Measurements from ENCODE around the gene PDE1C.

The PDE1C gene

GRCh38 chr7:31982962-31983361, 87.2 kb downstream of the PDE1C start:
- DNase-seq = no peak
- H3K23ac ChIP-seq (ENCODE audit: low read length in 2 of 2) = no peak overlapping the region
- H3K27me3 ChIP-seq (ENCODE audit: control insufficient read depth in 1 of 2, insufficient read depth in 1 of 2, low read length in 2 of 2) = no peaks in the 10 kb centered on the region
- H3K36me3 ChIP-seq (ENCODE audit: control insufficient read depth in 1 of 2, insufficient read depth in 2 of 2, low read depth in 1 of 2, low read length in 2 of 2) = peaks cover 0 to 3% of the 10 kb centered on the region in 2 experiments
- H2BK15ac ChIP-seq (ENCODE audit: low read depth, poor library complexity, severe bottlenecking) = no peak overlapping the region
- no peaks in the 10 kb centered on the region for H3K9me3 ChIP-seq (ENCODE audit: control insufficient read depth, low read length)
- H2BK5ac ChIP-seq (ENCODE audit: low read depth, low read length, poor library complexity, severe bottlenecking) = no peak overlapping the region
- 74% methylated on average over 1 of the region's 1 CpG for WGBS
- H3K4me1 ChIP-seq (ENCODE audit: control insufficient read depth, insufficient read depth, low read depth, low read length) = peaks cover 7% of the 10 kb centered on the region
- no peak overlapping the region for H3K18ac ChIP-seq (ENCODE audit: low read depth in 1 of 2, low read length in 2 of 2)
- H2BK12ac ChIP-seq (ENCODE audit: low read length in 2 of 2) = no peak overlapping the region
- no peak overlapping the region for H3K27ac ChIP-seq (ENCODE audit: low read length, poor library complexity, severe bottlenecking)
- no peak overlapping the region for H3K4me3 ChIP-seq (ENCODE audit: insufficient read depth in 1 of 2, low read depth in 1 of 2, low read length in 2 of 2)
- H4K8ac ChIP-seq (ENCODE audit: low read length) = no peak overlapping the region
- H2BK120ac ChIP-seq (ENCODE audit: low read depth, low read length) = no peak overlapping the region
- H3K14ac ChIP-seq (ENCODE audit: low read length in 2 of 2) = no peak overlapping the region
- no peak overlapping the region for H3K9ac ChIP-seq (ENCODE audit: low read length)
- peaks cover 28% of the 10 kb centered on the region for H3K79me1 ChIP-seq (replicated peaks; ENCODE audit: low read length, poor library complexity, severe bottlenecking)
- no peak overlapping the region for H3K4me2 ChIP-seq (ENCODE audit: low read length, poor library complexity, severe bottlenecking)
- no peak overlapping the region for H2AK5ac ChIP-seq (ENCODE audit: low read length, severe bottlenecking)
- no peak overlapping the region for H2AFZ ChIP-seq (ENCODE audit: low read depth, low read length)
- H3K4ac ChIP-seq (ENCODE audit: low read depth in 1 of 2, low read length in 2 of 2) = no peak overlapping the region
- H4K91ac ChIP-seq (ENCODE audit: low read length) = no peak overlapping the region

DNA sequence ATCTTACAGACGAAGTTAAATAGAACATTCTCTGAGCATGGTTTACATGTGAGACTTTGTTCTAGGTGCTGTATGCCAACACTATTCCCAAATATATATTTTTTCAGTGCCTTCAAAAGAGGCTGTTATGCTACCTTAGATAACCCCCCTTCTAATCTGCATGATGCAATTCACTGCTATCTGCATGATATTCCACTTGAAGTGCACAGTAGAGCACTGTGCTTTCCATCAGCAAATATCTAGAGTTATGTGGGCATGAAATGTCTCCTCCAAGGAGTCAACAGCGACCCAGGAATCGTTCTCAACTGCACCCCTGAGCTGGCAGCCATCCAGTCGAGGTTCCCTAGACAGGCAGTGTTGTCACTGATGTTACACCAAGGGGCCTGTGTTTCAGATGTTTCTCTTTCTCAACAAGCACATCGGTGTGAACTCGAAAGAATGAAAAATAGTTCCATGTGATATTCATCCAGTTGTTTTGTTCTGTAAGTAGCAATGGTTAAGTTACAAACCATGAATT, 88.3 kb downstream of the PDE1C start:
- Histone ChIP-seq H3K14ac (ENCODE audit: low read length in 2 of 2) (no peak overlapping the region), H2BK120ac (ENCODE audit: low read depth, low read length) (no peak overlapping the region), H2AFZ (ENCODE audit: low read depth, low read length) (no peak overlapping the region), H3K4me3 (ENCODE audit: insufficient read depth in 1 of 2, low read depth in 1 of 2, low read length in 2 of 2) (no peak overlapping the region), H3K36me3 (ENCODE audit: control insufficient read depth in 1 of 2, insufficient read depth in 2 of 2, low read depth in 1 of 2, low read length in 2 of 2) (peaks cover 3% of the 10 kb centered on the region in 2 experiments), H4K8ac (ENCODE audit: low read length) (peak overlapping the region; percentile 29), H2AK5ac (ENCODE audit: low read length, severe bottlenecking) (no peak overlapping the region), H2BK12ac (ENCODE audit: low read length in 2 of 2) (peak overlapping the region in 1 of 2 experiments; percentile 78), H3K18ac (ENCODE audit: low read depth in 1 of 2, low read length in 2 of 2) (peak overlapping the region in 1 of 2 experiments; percentile 47), H4K91ac (ENCODE audit: low read length) (no peak overlapping the region), H3K4me2 (ENCODE audit: low read length, poor library complexity, severe bottlenecking) (no peak overlapping the region), H3K27me3 (ENCODE audit: control insufficient read depth in 1 of 2, insufficient read depth in 1 of 2, low read length in 2 of 2) (no peaks in the 10 kb centered on the region), H3K27ac (ENCODE audit: low read length, poor library complexity, severe bottlenecking) (no peak overlapping the region), H3K4ac (ENCODE audit: low read depth in 1 of 2, low read length in 2 of 2) (no peak overlapping the region), H3K23ac (ENCODE audit: low read length in 2 of 2) (no peak overlapping the region), H3K9me3 (ENCODE audit: control insufficient read depth, low read length) (peaks cover 7% of the 10 kb centered on the region), H3K9ac (ENCODE audit: low read length) (no peak overlapping the region), H3K79me1 (replicated peaks; ENCODE audit: low read length, poor library complexity, severe bottlenecking) (peaks cover 27% of the 10 kb centered on the region), H2BK15ac (ENCODE audit: low read depth, poor library complexity, severe bottlenecking) (no peak overlapping the region), H3K4me1 (ENCODE audit: control insufficient read depth, insufficient read depth, low read depth, low read length) (peaks cover 5% of the 10 kb centered on the region), H2BK5ac (ENCODE audit: low read depth, low read length, poor library complexity, severe bottlenecking) (no peak overlapping the region)
- WGBS = 78% methylated on average over 3 of the region's 6 CpGs
- no peak for DNase-seq

- H3K23ac ChIP-seq (ENCODE audit: low read length in 2 of 2) = no peak overlapping the region
- H3K4me1 ChIP-seq (ENCODE audit: control insufficient read depth, insufficient read depth, low read depth, low read length) = peaks cover 5% of the 10 kb centered on the region
- no peak overlapping the region for H3K4me2 ChIP-seq (ENCODE audit: low read length, poor library complexity, severe bottlenecking)
- H2AK5ac ChIP-seq (ENCODE audit: low read length, severe bottlenecking) = no peak overlapping the region
- no CpG with 5 or more reads among the region's 1 CpG for WGBS
- H2BK5ac ChIP-seq (ENCODE audit: low read depth, low read length, poor library complexity, severe bottlenecking) = no peak overlapping the region
- no peaks in the 10 kb centered on the region for H3K27me3 ChIP-seq (ENCODE audit: control insufficient read depth in 1 of 2, insufficient read depth in 1 of 2, low read length in 2 of 2)
- no peak overlapping the region for H3K4ac ChIP-seq (ENCODE audit: low read depth in 1 of 2, low read length in 2 of 2)
- no peak overlapping the region for H4K91ac ChIP-seq (ENCODE audit: low read length)
- H2BK12ac ChIP-seq (ENCODE audit: low read length in 2 of 2) = no peak overlapping the region
- peaks cover 32% of the 10 kb centered on the region for H3K79me1 ChIP-seq (replicated peaks; ENCODE audit: low read length, poor library complexity, severe bottlenecking)
- H3K4me3 ChIP-seq (ENCODE audit: insufficient read depth in 1 of 2, low read depth in 1 of 2, low read length in 2 of 2) = no peak overlapping the region
- H3K9ac ChIP-seq (ENCODE audit: low read length) = no peak overlapping the region
- no peak overlapping the region for H2BK15ac ChIP-seq (ENCODE audit: low read depth, poor library complexity, severe bottlenecking)
- H3K27ac ChIP-seq (ENCODE audit: low read length, poor library complexity, severe bottlenecking) = no peak overlapping the region
- H3K9me3 ChIP-seq (ENCODE audit: control insufficient read depth, low read length) = peaks cover 7% of the 10 kb centered on the region
- no peak for DNase-seq
- no peak overlapping the region for H2AFZ ChIP-seq (ENCODE audit: low read depth, low read length)
- peaks cover 3% of the 10 kb centered on the region in 2 experiments for H3K36me3 ChIP-seq (ENCODE audit: control insufficient read depth in 1 of 2, insufficient read depth in 2 of 2, low read depth in 1 of 2, low read length in 2 of 2)
- no peak overlapping the region for H3K18ac ChIP-seq (ENCODE audit: low read depth in 1 of 2, low read length in 2 of 2)
- H4K8ac ChIP-seq (ENCODE audit: low read length) = no peak overlapping the region
- no peak overlapping the region for H3K14ac ChIP-seq (ENCODE audit: low read length in 2 of 2)
- H2BK120ac ChIP-seq (ENCODE audit: low read depth, low read length) = no peak overlapping the region
Measured at GRCh38 chr7:31979690-31980330, 90.4 kb downstream of the PDE1C start.

DNA sequence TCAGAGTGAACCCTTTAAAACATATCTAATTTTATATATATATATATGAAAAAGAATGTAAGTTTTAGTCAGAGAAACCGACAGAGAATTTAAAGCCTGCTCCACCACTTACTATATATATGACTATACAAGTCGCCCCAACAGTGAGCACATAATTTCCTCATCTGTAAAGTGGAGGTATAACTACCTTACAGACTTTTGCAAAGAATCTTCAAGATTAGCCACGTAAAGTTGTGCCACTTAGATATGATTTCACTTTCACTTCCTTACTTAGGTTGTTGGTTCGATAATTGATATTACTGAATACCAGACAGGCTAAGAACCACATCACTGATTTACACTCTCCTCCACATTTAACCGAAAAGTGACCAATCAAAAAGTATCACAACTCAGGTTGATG, 94.7 kb downstream of the PDE1C start:
- no peak overlapping the region for H3K27ac ChIP-seq (ENCODE audit: low read length, poor library complexity, severe bottlenecking)
- no peaks in the 10 kb centered on the region for H3K4me1 ChIP-seq (ENCODE audit: control insufficient read depth, insufficient read depth, low read depth, low read length)
- 94% methylated on average over 5 of the region's 5 CpGs for WGBS
- no peaks in the 10 kb centered on the region for H3K27me3 ChIP-seq (ENCODE audit: control insufficient read depth in 1 of 2, insufficient read depth in 1 of 2, low read length in 2 of 2)
- H2BK120ac ChIP-seq (ENCODE audit: low read depth, low read length) = no peak overlapping the region
- H3K9me3 ChIP-seq (ENCODE audit: control insufficient read depth, low read length) = peaks cover 7% of the 10 kb centered on the region
- no peak overlapping the region for H3K14ac ChIP-seq (ENCODE audit: low read length in 2 of 2)
- no peak overlapping the region for H3K23ac ChIP-seq (ENCODE audit: low read length in 2 of 2)
- no peak overlapping the region for H2BK12ac ChIP-seq (ENCODE audit: low read length in 2 of 2)
- H3K4me3 ChIP-seq (ENCODE audit: insufficient read depth in 1 of 2, low read depth in 1 of 2, low read length in 2 of 2) = no peak overlapping the region
- H3K4ac ChIP-seq (ENCODE audit: low read depth in 1 of 2, low read length in 2 of 2) = no peak overlapping the region
- no peak overlapping the region for H2AK5ac ChIP-seq (ENCODE audit: low read length, severe bottlenecking)
- no peak overlapping the region for H4K8ac ChIP-seq (ENCODE audit: low read length)
- no peak overlapping the region for H4K91ac ChIP-seq (ENCODE audit: low read length)
- H3K9ac ChIP-seq (ENCODE audit: low read length) = no peak overlapping the region
- DNase-seq = no peak
- H2AFZ ChIP-seq (ENCODE audit: low read depth, low read length) = no peak overlapping the region
- H3K79me1 ChIP-seq (replicated peaks; ENCODE audit: low read length, poor library complexity, severe bottlenecking) = peaks cover 25% of the 10 kb centered on the region
- H3K36me3 ChIP-seq (ENCODE audit: control insufficient read depth in 1 of 2, insufficient read depth in 2 of 2, low read depth in 1 of 2, low read length in 2 of 2) = peaks cover 3% of the 10 kb centered on the region in 2 experiments
- H3K4me2 ChIP-seq (ENCODE audit: low read length, poor library complexity, severe bottlenecking) = no peak overlapping the region
- no peak overlapping the region for H3K18ac ChIP-seq (ENCODE audit: low read depth in 1 of 2, low read length in 2 of 2)
- H2BK15ac ChIP-seq (ENCODE audit: low read depth, poor library complexity, severe bottlenecking) = no peak overlapping the region
- H2BK5ac ChIP-seq (ENCODE audit: low read depth, low read length, poor library complexity, severe bottlenecking) = no peak overlapping the region

Measured in mesenchymal stem cell (in vitro differentiated cells and primary cell).